OCI-LY7 (cell line): Measurements from ENCODE around the gene GPC3. TPM values are rescaled to one million over a fixed set of nuclear protein-coding genes. Genes with fewer than 3 reads are reported as not detected.

Source experiments
- BruUV-seq: library from RNA; stranded (reverse); fragments of 400-500 nt; replicated peaks from 2 replicates; lab custom pipeline; 2021; lab: Mats Ljungman, UMichigan
- CTCF ChIA-PET: fragments of 300-600 bp; sonication (Branson Sonifier 250); formaldehyde crosslinking; loops from one replicate; lab custom pipeline; 2022; ENCODE audit warnings: antibody characterized with exemption; ENCODE audit not compliant: unreplicated experiment; lab: Charles Lee
- POLR2A ChIA-PET: fragments of 300-600 bp; sonication (Branson Sonifier 250); formaldehyde crosslinking; loops from one replicate; lab custom pipeline; 2022; ENCODE audit warnings: antibody characterized with exemption; lab: Charles Lee
- DNase-seq: peaks from one replicate; pipeline ENCODE4 v3.0.0-alpha.2; 2015; ENCODE audit warnings: low spot score
- H2AFZ ChIP-seq: fragments of 200-600 bp; sonication (generic), shearing (Covaris generic); 2 replicates; pipeline ENCODE4 v1.6.1; 2014; ENCODE audit warnings: mild to moderate bottlenecking, antibody characterized with exemption, low read length, moderate library complexity
- H3K27ac ChIP-seq: fragments of 200-600 bp; sonication (generic); 2 replicates; pipeline ENCODE4 v1.5.1; 2014; ENCODE audit warnings: mixed run types, low read depth, mild to moderate bottlenecking, moderate library complexity, low read length, inconsistent platforms; ENCODE audit not compliant: poor library complexity, severe bottlenecking
- H3K36me3 ChIP-seq: fragments of 200-600 bp; sonication (generic); 2 replicates; pipeline ENCODE4 v1.6.1; 2014; ENCODE audit warnings: mild to moderate bottlenecking, antibody characterized with exemption, low read length, moderate library complexity, mixed read lengths; ENCODE audit not compliant: insufficient read depth
- H3K4me1 ChIP-seq: fragments of 200-600 bp; sonication (generic); 2 replicates; pipeline ENCODE4 v1.5.1; 2014; ENCODE audit warnings: mild to moderate bottlenecking, low read length; ENCODE audit not compliant: insufficient read depth, poor library complexity, severe bottlenecking
- H3K4me2 ChIP-seq: fragments of 200-600 bp; sonication (generic); 2 replicates; pipeline ENCODE4 v1.6.1; 2014; ENCODE audit warnings: mild to moderate bottlenecking, low read length
- H3K4me3 ChIP-seq: fragments of 200-600 bp; sonication (generic); 2 replicates; pipeline ENCODE4 v1.5.1; 2014; ENCODE audit warnings: mild to moderate bottlenecking, low read depth, low read length; ENCODE audit not compliant: poor library complexity, severe bottlenecking
- H3K79me2 ChIP-seq: fragments of 200-600 bp; sonication (generic); 2 replicates; pipeline ENCODE4 v1.6.1; 2016; ENCODE audit warnings: low read depth, mild to moderate bottlenecking, low read length, moderate library complexity, mixed read lengths; ENCODE audit not compliant: insufficient read depth
- H3K9me2 ChIP-seq: fragments of 200-600 bp; sonication (generic); 2 replicates; pipeline ENCODE4 v1.6.1; 2016; ENCODE audit warnings: mild to moderate bottlenecking, low read length, mixed read lengths; ENCODE audit not compliant: insufficient read depth
- H3K9me3 ChIP-seq: fragments of 200-600 bp; sonication (generic); 2 replicates; pipeline ENCODE4 v1.6.1; 2014; ENCODE audit warnings: mild to moderate bottlenecking, mixed run types, low read length, mixed read lengths
- H4K20me1 ChIP-seq: fragments of 200-600 bp; sonication (generic); 2 replicates; pipeline ENCODE4 v1.6.1; 2014; ENCODE audit warnings: mild to moderate bottlenecking, antibody characterized with exemption, low read length, moderate library complexity, mixed read lengths; ENCODE audit not compliant: insufficient read depth
- EZH2phosphoT487 ChIP-seq: fragments of 200-600 bp; sonication (generic); IDR thresholded peaks from 2 replicates; pipeline ENCODE4 v1.6.1; 2018; ENCODE audit warnings: low read depth, borderline replicate concordance, mild to moderate bottlenecking, mixed run types, antibody characterized with exemption, low read length, moderate library complexity, mixed read lengths
- intact Hi-C: fragments of 100-400 bp; cut with micrococcal nuclease; formaldehyde crosslinking; loops from one replicate; pipeline ENCODE4 v1.10.0; 2022; ENCODE audit not compliant: unreplicated experiment
- total RNA-seq, 2 experiments: library from RNA; depleted of rRNA in 1 of 2; stranded (reverse); fragments of >200 nt in 1 of 2; shearing (Covaris generic) in 1 of 2; gene quantifications; 2 replicates each; pipeline ENCODE4 v1.2.3, GENCODE V29; 2014 to 2022
- TF ChIP-seq, protein P1 (sequence below): fragments of 200-600 bp; sonication (generic); conservative IDR thresholded peaks from 2 replicates; pipeline ENCODE4 v1.5.1; 2014; ENCODE audit warnings: mild to moderate bottlenecking, antibody characterized with exemption, low read length, moderate library complexity, mixed read lengths

Gene GPC3
- total RNA-seq, 2 experiments from 2014 or later = not detected

DNA sequence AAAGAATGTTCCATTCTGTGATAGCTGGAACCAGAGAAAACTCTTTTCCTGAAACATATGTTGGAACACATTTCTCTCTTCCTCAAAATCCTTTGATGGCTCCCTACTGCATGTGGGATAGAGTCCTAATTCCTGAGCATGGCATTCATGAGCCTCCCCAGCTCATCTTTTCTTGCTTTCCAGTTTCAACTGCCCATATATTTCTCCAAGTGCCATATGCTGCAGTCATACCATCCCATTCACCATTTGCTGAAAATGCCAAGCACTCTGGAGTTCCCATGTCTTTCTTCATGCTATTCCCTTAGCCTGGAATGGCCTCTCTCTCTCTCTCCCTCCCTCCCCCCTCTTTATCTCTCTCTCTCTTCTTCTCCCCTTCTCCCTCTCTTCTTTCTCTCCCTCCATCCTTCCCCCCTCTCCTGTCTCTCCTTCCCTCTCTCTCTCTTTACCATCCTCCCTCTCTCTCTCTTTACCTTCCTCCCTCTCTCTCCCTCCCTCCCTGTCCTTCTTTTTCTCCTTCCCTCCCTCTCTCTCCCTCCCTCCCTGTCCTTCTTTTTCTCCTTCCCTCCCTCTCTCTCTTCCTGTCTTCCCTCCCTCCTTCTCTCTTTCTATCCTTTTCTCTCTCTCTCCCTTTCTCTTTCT is 436.0 kb downstream of the GPC3 start:
- no peaks in the 10 kb centered on the region for H3K9me3 ChIP-seq
- H2AFZ ChIP-seq = no peak overlapping the region
- TF ChIP-seq, protein P1, sequence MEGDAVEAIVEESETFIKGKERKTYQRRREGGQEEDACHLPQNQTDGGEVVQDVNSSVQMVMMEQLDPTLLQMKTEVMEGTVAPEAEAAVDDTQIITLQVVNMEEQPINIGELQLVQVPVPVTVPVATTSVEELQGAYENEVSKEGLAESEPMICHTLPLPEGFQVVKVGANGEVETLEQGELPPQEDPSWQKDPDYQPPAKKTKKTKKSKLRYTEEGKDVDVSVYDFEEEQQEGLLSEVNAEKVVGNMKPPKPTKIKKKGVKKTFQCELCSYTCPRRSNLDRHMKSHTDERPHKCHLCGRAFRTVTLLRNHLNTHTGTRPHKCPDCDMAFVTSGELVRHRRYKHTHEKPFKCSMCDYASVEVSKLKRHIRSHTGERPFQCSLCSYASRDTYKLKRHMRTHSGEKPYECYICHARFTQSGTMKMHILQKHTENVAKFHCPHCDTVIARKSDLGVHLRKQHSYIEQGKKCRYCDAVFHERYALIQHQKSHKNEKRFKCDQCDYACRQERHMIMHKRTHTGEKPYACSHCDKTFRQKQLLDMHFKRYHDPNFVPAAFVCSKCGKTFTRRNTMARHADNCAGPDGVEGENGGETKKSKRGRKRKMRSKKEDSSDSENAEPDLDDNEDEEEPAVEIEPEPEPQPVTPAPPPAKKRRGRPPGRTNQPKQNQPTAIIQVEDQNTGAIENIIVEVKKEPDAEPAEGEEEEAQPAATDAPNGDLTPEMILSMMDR = no peak
- no peak for TF ChIP-seq EZH2phosphoT487
- POLR2A ChIA-PET = interaction anchor here (0.8 kb wide), 1 partner anchor 55 kb away, joined by 4 read pairs; no protein-coding TSS in a partner anchor
- CTCF ChIA-PET = no interaction called here
- H3K4me2 ChIP-seq = no peak overlapping the region
- H3K4me1 ChIP-seq = no peaks in the 10 kb centered on the region
- H3K27ac ChIP-seq = no peak overlapping the region
- BruUV-seq = no TSS peak
- intact Hi-C loops = no loop called here
- H4K20me1 ChIP-seq = no peaks in the 10 kb centered on the region
- no peaks in the 10 kb centered on the region for H3K36me3 ChIP-seq
- no peaks in the 10 kb centered on the region for H3K9me2 ChIP-seq
- no peak overlapping the region for H3K4me3 ChIP-seq
- no peaks in the 10 kb centered on the region for H3K79me2 ChIP-seq
- no peak for DNase-seq

DNA sequence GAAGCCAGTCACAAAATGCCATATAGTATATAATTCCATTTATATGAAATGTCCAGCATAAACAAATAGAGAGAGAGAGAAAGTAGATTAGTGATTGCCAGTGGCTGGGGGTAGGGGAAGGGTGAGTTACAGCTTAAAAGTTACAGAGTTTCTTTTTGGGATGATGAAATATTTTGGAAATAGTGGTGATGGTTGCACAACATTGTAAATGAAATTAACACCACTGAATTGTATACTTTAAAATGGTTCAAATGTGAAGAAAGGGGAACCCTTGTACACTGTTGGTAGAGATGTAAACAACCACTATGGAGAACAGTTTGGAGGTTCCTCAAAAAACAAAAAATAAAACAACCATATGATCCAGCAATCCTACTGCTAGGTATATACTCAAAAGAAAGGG is 439.0 kb downstream of the GPC3 start:
- ChIA-PET POLR2A (no interaction called here), CTCF (no interaction called here)
- Histone ChIP-seq H3K9me2 (no peaks in the 10 kb centered on the region), H3K36me3 (no peaks in the 10 kb centered on the region), H3K27ac (no peak overlapping the region), H3K4me3 (no peak overlapping the region), H4K20me1 (no peaks in the 10 kb centered on the region), H3K79me2 (no peaks in the 10 kb centered on the region), H3K4me2 (no peak overlapping the region), H2AFZ (no peak overlapping the region), H3K4me1 (no peaks in the 10 kb centered on the region), H3K9me3 (no peaks in the 10 kb centered on the region)
- TF ChIP-seq, protein P1 = no peak
- no peak for TF ChIP-seq EZH2phosphoT487
- intact Hi-C loops = no loop called here
- DNase-seq = no peak
- no TSS peak for BruUV-seq

DNA sequence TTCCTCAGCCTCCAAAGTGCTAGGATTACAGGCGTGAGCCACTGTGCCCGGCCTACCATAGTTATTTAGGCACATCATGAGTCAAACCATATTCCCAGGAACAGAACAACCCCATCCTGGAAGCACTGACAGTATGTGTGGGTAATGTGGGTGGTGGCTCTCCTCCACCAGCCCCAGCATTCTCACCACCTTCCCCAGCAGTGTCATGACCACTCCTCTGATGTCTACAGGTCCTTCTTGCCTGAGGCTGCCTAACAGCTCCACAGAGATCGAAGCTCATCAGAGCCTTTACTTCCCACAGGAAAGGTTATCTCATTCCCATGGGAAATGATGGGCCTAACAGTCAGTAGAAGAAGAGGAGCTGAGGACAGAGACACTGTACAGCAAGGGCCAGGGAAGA is 440.6 kb downstream of the GPC3 start:
- TF ChIP-seq, protein P1 = no peak
- TF ChIP-seq EZH2phosphoT487 = no peak
- ChIA-PET POLR2A (no interaction called here), CTCF (no interaction called here)
- no peaks in the 10 kb centered on the region for H3K9me3 ChIP-seq
- no peak overlapping the region for H3K4me3 ChIP-seq
- no peak overlapping the region for H3K4me2 ChIP-seq
- no peaks in the 10 kb centered on the region for H3K4me1 ChIP-seq
- no peaks in the 10 kb centered on the region for H3K36me3 ChIP-seq
- no TSS peak for BruUV-seq
- H3K79me2 ChIP-seq = no peaks in the 10 kb centered on the region
- no peaks in the 10 kb centered on the region for H3K9me2 ChIP-seq
- no peak overlapping the region for H2AFZ ChIP-seq
- DNase-seq = no peak
- intact Hi-C loops = no loop called here
- no peak overlapping the region for H3K27ac ChIP-seq
- H4K20me1 ChIP-seq = no peaks in the 10 kb centered on the region
